NCI-H446 treated with DMSO at 0.1 percent for 48 hours (cell line): ENCODE results near the gene ZNF845.
"Not testable (repeated sequence)": the region's sequence is repeated elsewhere in the genome, so short reads cannot be mapped to it uniquely, and the experiment has no call there.

ENCODE experiments used
- DNase-seq: peaks from one replicate; lab custom pipeline; 2025; lab: John Stamatoyannopoulos, UW

Gene ZNF845

GRCh38 chr19:53333463-53334449 is at the start of gene ZNF845:
Gene ZNF845, plus strand, starts transcription at chr19:53333749. Its CDS starts 7,559 bp downstream, at chr19:53341308.
- peak; percentile 63 for DNase-seq

- no peak for DNase-seq
Measured at GRCh38 chr19:53285087-53285486, 48.5 kb upstream of the ZNF845 start.

GRCh38 chr19:53290758-53291549 is 42.6 kb upstream of the ZNF845 start:
- no peak for DNase-seq

GRCh38 chr19:53294786-53295441 is 38.6 kb upstream of the ZNF845 start:
- no peak for DNase-seq

GRCh38 chr19:53301341-53301740 is 32.2 kb upstream of the ZNF845 start:
- not testable (repeated sequence) for DNase-seq

- no peak for DNase-seq
Measured at GRCh38 chr19:53308339-53308811, 25.2 kb upstream of the ZNF845 start.

GRCh38 chr19:53311044-53311443 is 22.5 kb upstream of the ZNF845 start:
- no peak for DNase-seq

- no peak for DNase-seq
Measured at GRCh38 chr19:53311897-53312296, 21.7 kb upstream of the ZNF845 start.

GRCh38 chr19:53328967-53329366 is 4.6 kb upstream of the ZNF845 start:
- DNase-seq: no peak

- no peak for DNase-seq
Measured at GRCh38 chr19:53332484-53332883, 1.1 kb upstream of the ZNF845 start.

GRCh38 chr19:53333066-53333462 is 485 bp upstream of the ZNF845 start:
- DNase-seq: no peak

- DNase-seq: not testable (repeated sequence)
Measured at GRCh38 chr19:53344403-53344802, 10.9 kb downstream of the ZNF845 start.

- no peak for DNase-seq
Measured at GRCh38 chr19:53355739-53356138, 22.2 kb downstream of the ZNF845 start.

GRCh38 chr19:53357821-53358581 is 24.5 kb downstream of the ZNF845 start:
- DNase-seq: no peak

GRCh38 chr19:53360056-53360455 is 26.5 kb downstream of the ZNF845 start:
- not testable (repeated sequence) for DNase-seq

- peak; percentile 34 for DNase-seq
Measured at GRCh38 chr19:53365134-53365898, 31.8 kb downstream of the ZNF845 start, which contains the start of gene ZNF525. Gene ZNF525, plus strand, starts transcription at chr19:53365705. Its CDS starts 6,577 bp downstream, at chr19:53372282.

- no peak for DNase-seq
Measured at GRCh38 chr19:53365899-53366493, 32.4 kb downstream of the ZNF845 start.

- no peak for DNase-seq
Measured at GRCh38 chr19:53372196-53372595, 38.6 kb downstream of the ZNF845 start.

GRCh38 chr19:53374288-53374687 is 40.7 kb downstream of the ZNF845 start:
- no peak for DNase-seq

GRCh38 chr19:53374743-53375142 is 41.2 kb downstream of the ZNF845 start:
- DNase-seq: no peak
